Spleen (tissue), 11 donors: Measurements from ENCODE around the gene ACOT12. TPM values are rescaled to one million over a fixed set of nuclear protein-coding genes. Genes with fewer than 3 reads are reported as not detected.

Experiments
- DNase-seq: peaks from one replicate; pipeline ENCODE4 v3.0.0-alpha.2; 2020
- H3K27ac ChIP-seq, 8 donors: fragments of 200-600 bp; sonication (generic) in 7 of 8; 1 replicate in 4 of 8; 2 replicates in 4 of 8; pipeline versions ENCODE4 v1.5.0 to v1.8.0; 2016 to 2021; ENCODE audit warnings: inconsistent platforms in 4 of 8, mild to moderate bottlenecking in 4 of 8, moderate library complexity in 1 of 8
- H3K27me3 ChIP-seq, 7 donors: fragments of 200-600 bp; sonication (generic) in 6 of 7; replicated peaks in 1 of 7; 1 replicate in 4 of 7; 2 replicates in 3 of 7; pipeline versions ENCODE4 v1.5.0 to v1.8.0; 2016 to 2021; ENCODE audit warnings: inconsistent platforms in 3 of 7, mild to moderate bottlenecking in 1 of 7
- H3K36me3 ChIP-seq, 6 donors: fragments of 200-600 bp; sonication (generic) in 5 of 6; 1 replicate in 4 of 6; 2 replicates in 2 of 6; pipeline versions ENCODE4 v1.5.0 to v1.8.0; 2016 to 2021; ENCODE audit warnings: inconsistent platforms in 2 of 6
- H3K4me1 ChIP-seq, 6 donors: fragments of 200-600 bp; sonication (generic) in 5 of 6; 1 replicate in 3 of 6; 2 replicates in 3 of 6; pipeline versions ENCODE4 v1.5.0 to v1.8.0; 2016 to 2021; ENCODE audit warnings: inconsistent platforms in 3 of 6
- H3K4me3 ChIP-seq, 8 donors: fragments of 200-600 bp; sonication (generic) in 7 of 8; 1 replicate in 4 of 8; 2 replicates in 4 of 8; pipeline versions ENCODE4 v1.5.0 to v1.8.0; 2016 to 2021; ENCODE audit warnings: inconsistent platforms in 4 of 8, mild to moderate bottlenecking in 4 of 8, moderate library complexity in 2 of 8
- H3K9me3 ChIP-seq, 8 donors: fragments of 200-600 bp; sonication (generic) in 7 of 8; 1 replicate in 4 of 8; 2 replicates in 4 of 8; pipeline versions ENCODE4 v1.5.0 to v1.8.0; 2016 to 2021; ENCODE audit warnings: inconsistent platforms in 4 of 8
- POLR2A ChIP-seq, 3 donors: fragments of 450-650 bp; IDR thresholded peaks; one replicate each; pipeline ENCODE4 v1.5.1; 2017; ENCODE audit warnings: antibody characterized with exemption in 3 of 3, mild to moderate bottlenecking in 1 of 3
- POLR2AphosphoS5 ChIP-seq, 3 donors: sonication (generic); formaldehyde crosslinking; IDR thresholded peaks; one replicate each; pipeline ENCODE4 v1.5.1; 2017; ENCODE audit warnings: antibody characterized with exemption in 3 of 3
- WGBS, 5 donors: extraction: QIAGEN DNeasy Blood & Tissue Kit in 3 of 5; methylation state at CpG; one replicate each; pipeline versions ENCODE4 v1.1.5 to v1.1.7; 2013 to 2018; 5-methylcytosine and 5-hydroxymethylcytosine counted together
- intact Hi-C: fragments of 100-400 bp; cut with DNase I; formaldehyde crosslinking; loops from one replicate; pipeline ENCODE4 v1.15.0; 2023; ENCODE audit warnings: low total_unique reads
- polyA plus RNA-seq, 3 donors: library from polyadenylated mRNA; stranded (reverse); fragments of 200-250 nt; gene quantifications; one replicate each; pipeline ENCODE4 v1.2.1, GENCODE V29; 2013
- total RNA-seq, 7 donors: library from RNA; depleted of rRNA in 3 of 7; stranded (reverse); fragments of >200 nt in 3 of 7; fragmentation: NEBNext Ultra II Directional in 4 of 7; extraction: Animal tissue kit (Norgen Biotek cat#: 25700) in 4 of 7; gene quantifications; one replicate each; pipeline versions ENCODE4 v1.1.0 to v1.2.1, GENCODE V29; 2016 to 2021
- TF ChIP-seq, protein P1 (sequence below), 11 experiments: fragments of 200-600 bp in 7 of 11; fragments of 450-650 bp in 4 of 11; sonication (generic) in 4 of 11; IDR thresholded peaks in 8 of 11; conservative IDR thresholded peaks in 3 of 11; 1 replicate in 7 of 11; 2 replicates in 4 of 11; pipeline versions ENCODE4 v1.4.0 to v1.8.0; 2016 to 2021; ENCODE audit warnings: antibody characterized with exemption in 11 of 11, inconsistent platforms in 4 of 11, mild to moderate bottlenecking in 1 of 11
- donor health status: healthy with polysubstance abuse.
- donor health status: DM: no; HTN: no; CAD: no; lungs with moderate emphysema.
- donor health status: DM: no; HTN: no; CAD: no.
- donor health status: Bipolar disorder and iron deficiency.
- donor health status: healthy.
- donor health status: DM: no; HTN: no; CAD: no.
- donor health status: DM: yes; HTN: yes; CAD: no.

The ACOT12 gene
- total and polyA plus RNA-seq, 10 donors = 0.03 TPM; not detected in 9

DNA sequence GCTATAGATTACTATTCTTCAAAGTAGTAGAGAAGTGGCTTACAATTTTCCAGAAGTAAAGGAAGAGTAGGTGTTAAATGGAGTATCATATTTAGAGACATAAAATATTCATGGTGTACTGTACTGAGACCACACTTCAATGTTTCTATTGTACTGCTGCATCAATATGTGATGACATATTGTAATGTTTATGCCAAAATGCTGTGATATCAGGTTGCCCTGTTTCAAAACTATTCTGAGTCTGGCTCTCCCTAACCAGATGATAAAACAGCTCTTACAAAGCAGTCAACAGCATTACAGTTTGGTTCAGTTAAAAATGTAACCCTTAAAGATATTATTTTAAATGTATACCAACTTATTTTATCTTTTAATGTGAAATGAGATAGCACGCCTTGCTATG, 30.8 kb upstream of the ACOT12 start:
- no peaks in the 10 kb centered on the region for H3K27me3 ChIP-seq
- intact Hi-C loops = loop anchor here (10.0 kb wide), 2 partner anchors 410 to 740 kb away; no protein-coding TSS in a partner anchor
- H3K27ac ChIP-seq = no peak overlapping the region
- 90 to 100% (median 94%) methylated on average over 1 of the region's 1 CpG for WGBS, 5 donors
- peaks cover 0 to 29% (median 8%) of the 10 kb centered on the region in 6 donors for H3K36me3 ChIP-seq
- no peaks in the 10 kb centered on the region for H3K9me3 ChIP-seq
- DNase-seq = no peak
- no peak for TF ChIP-seq POLR2A (IDR thresholded peaks at IDR 0.05)
- TF ChIP-seq, protein P1, sequence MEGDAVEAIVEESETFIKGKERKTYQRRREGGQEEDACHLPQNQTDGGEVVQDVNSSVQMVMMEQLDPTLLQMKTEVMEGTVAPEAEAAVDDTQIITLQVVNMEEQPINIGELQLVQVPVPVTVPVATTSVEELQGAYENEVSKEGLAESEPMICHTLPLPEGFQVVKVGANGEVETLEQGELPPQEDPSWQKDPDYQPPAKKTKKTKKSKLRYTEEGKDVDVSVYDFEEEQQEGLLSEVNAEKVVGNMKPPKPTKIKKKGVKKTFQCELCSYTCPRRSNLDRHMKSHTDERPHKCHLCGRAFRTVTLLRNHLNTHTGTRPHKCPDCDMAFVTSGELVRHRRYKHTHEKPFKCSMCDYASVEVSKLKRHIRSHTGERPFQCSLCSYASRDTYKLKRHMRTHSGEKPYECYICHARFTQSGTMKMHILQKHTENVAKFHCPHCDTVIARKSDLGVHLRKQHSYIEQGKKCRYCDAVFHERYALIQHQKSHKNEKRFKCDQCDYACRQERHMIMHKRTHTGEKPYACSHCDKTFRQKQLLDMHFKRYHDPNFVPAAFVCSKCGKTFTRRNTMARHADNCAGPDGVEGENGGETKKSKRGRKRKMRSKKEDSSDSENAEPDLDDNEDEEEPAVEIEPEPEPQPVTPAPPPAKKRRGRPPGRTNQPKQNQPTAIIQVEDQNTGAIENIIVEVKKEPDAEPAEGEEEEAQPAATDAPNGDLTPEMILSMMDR (IDR thresholded peaks at IDR 0.05 in 8 of 11, conservative IDR thresholded peaks at IDR 0.05 in 3 of 11) = no peak
- TF ChIP-seq POLR2AphosphoS5 (IDR thresholded peaks at IDR 0.05) = no peak
- H3K4me1 ChIP-seq = peaks cover 0 to 18% (median 9%) of the 10 kb centered on the region in 6 donors
- H3K4me3 ChIP-seq = no peak overlapping the region

- no peak overlapping the region for H3K4me3 ChIP-seq
- intact Hi-C loops = loop anchor here (10.0 kb wide), 2 partner anchors 412 to 742 kb away; no protein-coding TSS in a partner anchor
- H3K36me3 ChIP-seq = peaks cover 0 to 47% (median 11%) of the 10 kb centered on the region in 6 donors
- DNase-seq = no peak
- 82 to 92% (median 90%) methylated on average over 2 of the region's 2 CpGs for WGBS, 5 donors
- H3K27ac ChIP-seq = no peak overlapping the region
- H3K27me3 ChIP-seq = no peaks in the 10 kb centered on the region
- peaks cover 0 to 18% (median 9%) of the 10 kb centered on the region in 6 donors for H3K4me1 ChIP-seq
- H3K9me3 ChIP-seq = no peaks in the 10 kb centered on the region
- TF ChIP-seq, protein P1 (IDR thresholded peaks at IDR 0.05 in 8 of 11, conservative IDR thresholded peaks at IDR 0.05 in 3 of 11) = no peak
- TF ChIP-seq POLR2AphosphoS5 (IDR thresholded peaks at IDR 0.05) (no peak), POLR2A (IDR thresholded peaks at IDR 0.05) (no peak)
These were observed 28.7 kb upstream of the ACOT12 start for GRCh38 chr5:81422671-81423070.

DNA sequence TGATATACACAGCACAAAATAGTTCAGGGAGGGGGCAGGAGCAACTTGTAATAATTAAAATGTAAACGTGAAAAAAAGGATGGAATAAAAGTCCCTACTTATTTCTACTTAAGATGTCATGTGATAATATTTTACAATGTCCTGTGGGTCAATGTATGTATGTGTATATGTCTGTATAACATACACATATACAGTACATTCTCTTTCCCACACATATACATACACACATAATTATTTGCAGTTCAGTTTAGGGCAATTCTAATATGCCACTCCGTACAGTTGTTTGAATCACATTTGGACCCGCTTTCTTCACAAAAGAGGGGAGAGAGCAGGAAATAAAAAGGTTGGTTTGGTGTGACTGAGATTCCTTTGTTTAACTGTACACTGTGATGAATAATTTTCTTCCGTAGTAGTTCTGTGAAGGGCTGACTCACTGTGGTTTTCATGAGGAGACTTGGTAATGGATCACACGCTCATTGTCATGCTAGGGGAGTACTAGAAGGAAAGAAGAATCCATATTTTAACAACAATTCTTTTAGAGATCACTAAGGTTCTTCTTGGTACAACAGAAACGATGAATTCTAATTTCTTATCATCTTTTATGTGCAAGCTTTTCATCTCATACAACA, 26.2 kb upstream of the ACOT12 start:
- intact Hi-C loops = loop anchor here (10.0 kb wide), 2 partner anchors 415 to 745 kb away; no protein-coding TSS in a partner anchor
- WGBS, 5 donors = 42 to 58% (median 54%) methylated on average over 6 of the region's 6 CpGs
- Histone ChIP-seq H3K27me3 (no peaks in the 10 kb centered on the region), H3K4me3 (no peak overlapping the region), H3K36me3 (peaks cover 0 to 56% (median 11%) of the 10 kb centered on the region in 6 donors), H3K27ac (no peak overlapping the region), H3K9me3 (no peaks in the 10 kb centered on the region), H3K4me1 (no peaks in the 10 kb centered on the region)
- no peak for DNase-seq
- TF ChIP-seq, protein P1 (IDR thresholded peaks at IDR 0.05 in 8 of 11, conservative IDR thresholded peaks at IDR 0.05 in 3 of 11) = no peak
- TF ChIP-seq POLR2AphosphoS5 (IDR thresholded peaks at IDR 0.05) (no peak), POLR2A (IDR thresholded peaks at IDR 0.05) (no peak)

DNA sequence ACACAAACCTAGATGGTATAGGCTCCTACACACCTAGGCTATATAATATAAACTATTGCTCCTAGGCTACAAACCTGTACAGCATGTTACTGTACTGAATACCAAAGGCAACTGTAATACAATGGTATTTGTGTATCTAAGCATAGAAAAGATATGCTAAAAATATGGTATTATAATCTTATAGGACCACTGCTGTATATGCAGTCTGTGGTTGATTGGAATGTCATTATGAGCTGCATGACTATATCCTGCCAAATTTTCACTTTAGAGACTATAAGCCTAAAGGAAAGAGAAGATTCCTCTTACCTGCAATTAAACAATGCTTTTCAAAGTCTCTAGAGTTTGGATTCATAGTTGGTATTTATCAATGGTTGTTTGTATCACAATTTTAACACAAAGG, 24.7 kb upstream of the ACOT12 start:
- no peak for DNase-seq
- TF ChIP-seq POLR2AphosphoS5 (IDR thresholded peaks at IDR 0.05) (no peak), POLR2A (IDR thresholded peaks at IDR 0.05) (no peak)
- TF ChIP-seq, protein P1 (IDR thresholded peaks at IDR 0.05 in 8 of 11, conservative IDR thresholded peaks at IDR 0.05 in 3 of 11) = no peak
- Histone ChIP-seq H3K4me1 (no peaks in the 10 kb centered on the region), H3K9me3 (no peaks in the 10 kb centered on the region), H3K4me3 (no peak overlapping the region), H3K36me3 (peaks cover 0 to 61% (median 11%) of the 10 kb centered on the region in 6 donors), H3K27me3 (no peaks in the 10 kb centered on the region), H3K27ac (no peak overlapping the region)
- intact Hi-C loops = no loop called here
